GM18907 (cell line): Measurements from ENCODE around the gene ATRNL1.

Source experiments
- ATAC-seq: cut with Tn5 transposase; IDR thresholded peaks from one replicate; pipeline ENCODE4 v1.9.1; 2021; ENCODE audit warnings: mild to moderate bottlenecking, moderate library complexity; ENCODE audit not compliant: unreplicated experiment

Gene ATRNL1

GRCh38 chr10:115867305-115867704 lies 774.1 kb downstream of the ATRNL1 start:
- no peak for ATAC-seq

- no peak for ATAC-seq
Observed at GRCh38 chr10:115871855-115872254, 778.7 kb downstream of the ATRNL1 start.

GRCh38 chr10:115875172-115875571 lies 782.0 kb downstream of the ATRNL1 start:
- no peak for ATAC-seq

GRCh38 chr10:115879372-115880089 lies 786.4 kb downstream of the ATRNL1 start:
- ATAC-seq, result peak; percentile 86

- no peak for ATAC-seq
Observed at GRCh38 chr10:115882021-115882420, 788.9 kb downstream of the ATRNL1 start.

- ATAC-seq, result no peak
Observed at GRCh38 chr10:115883372-115883771, 790.2 kb downstream of the ATRNL1 start.

GRCh38 chr10:115884331-115884730 lies 791.2 kb downstream of the ATRNL1 start:
- ATAC-seq, result no peak

GRCh38 chr10:115895166-115895565 lies 802.0 kb downstream of the ATRNL1 start:
- ATAC-seq, result no peak

GRCh38 chr10:115898242-115898641 lies 805.1 kb downstream of the ATRNL1 start:
- ATAC-seq, result no peak

GRCh38 chr10:115902596-115902995 lies 809.4 kb downstream of the ATRNL1 start:
- no peak for ATAC-seq

GRCh38 chr10:115903207-115903606 lies 810.0 kb downstream of the ATRNL1 start:
- ATAC-seq, result no peak

- no peak for ATAC-seq
Observed at GRCh38 chr10:115903845-115904244, 810.7 kb downstream of the ATRNL1 start.

- ATAC-seq, result no peak
Observed at GRCh38 chr10:115909037-115909436, 815.9 kb downstream of the ATRNL1 start.

- ATAC-seq, result no peak
Observed at GRCh38 chr10:115909962-115910731, 817.0 kb downstream of the ATRNL1 start.

GRCh38 chr10:115914475-115914874 lies 821.3 kb downstream of the ATRNL1 start:
- no peak for ATAC-seq

GRCh38 chr10:115915429-115915828 lies 822.3 kb downstream of the ATRNL1 start:
- ATAC-seq, result no peak

GRCh38 chr10:115918812-115919211 lies 825.6 kb downstream of the ATRNL1 start:
- no peak for ATAC-seq

GRCh38 chr10:115921795-115922194 lies 828.6 kb downstream of the ATRNL1 start:
- ATAC-seq, result no peak

GRCh38 chr10:115931309-115931708 lies 838.1 kb downstream of the ATRNL1 start:
- ATAC-seq, result no peak

- ATAC-seq, result no peak
Observed at GRCh38 chr10:115932099-115932498, 838.9 kb downstream of the ATRNL1 start.

GRCh38 chr10:115933098-115933497 lies 839.9 kb downstream of the ATRNL1 start:
- ATAC-seq, result no peak

GRCh38 chr10:115935731-115936130 lies 842.6 kb downstream of the ATRNL1 start:
- ATAC-seq, result no peak
